Activated CD4-positive, CD25-positive, alpha-beta regulatory T cell treated with anti-CD3 and anti-CD28 coated beads, Interleukin-2, amount 50 U/mL, for 72 hours (primary cell): ENCODE data around the gene PATL1.

ENCODE experiments used
- DNase-seq: peaks from one replicate; pipeline ENCODE4 v3.0.0; 2021

The PATL1 gene

GRCh38 chr11:59614277-59615119 is 54.3 kb downstream of the PATL1 start:
- no peak for DNase-seq

DNA sequence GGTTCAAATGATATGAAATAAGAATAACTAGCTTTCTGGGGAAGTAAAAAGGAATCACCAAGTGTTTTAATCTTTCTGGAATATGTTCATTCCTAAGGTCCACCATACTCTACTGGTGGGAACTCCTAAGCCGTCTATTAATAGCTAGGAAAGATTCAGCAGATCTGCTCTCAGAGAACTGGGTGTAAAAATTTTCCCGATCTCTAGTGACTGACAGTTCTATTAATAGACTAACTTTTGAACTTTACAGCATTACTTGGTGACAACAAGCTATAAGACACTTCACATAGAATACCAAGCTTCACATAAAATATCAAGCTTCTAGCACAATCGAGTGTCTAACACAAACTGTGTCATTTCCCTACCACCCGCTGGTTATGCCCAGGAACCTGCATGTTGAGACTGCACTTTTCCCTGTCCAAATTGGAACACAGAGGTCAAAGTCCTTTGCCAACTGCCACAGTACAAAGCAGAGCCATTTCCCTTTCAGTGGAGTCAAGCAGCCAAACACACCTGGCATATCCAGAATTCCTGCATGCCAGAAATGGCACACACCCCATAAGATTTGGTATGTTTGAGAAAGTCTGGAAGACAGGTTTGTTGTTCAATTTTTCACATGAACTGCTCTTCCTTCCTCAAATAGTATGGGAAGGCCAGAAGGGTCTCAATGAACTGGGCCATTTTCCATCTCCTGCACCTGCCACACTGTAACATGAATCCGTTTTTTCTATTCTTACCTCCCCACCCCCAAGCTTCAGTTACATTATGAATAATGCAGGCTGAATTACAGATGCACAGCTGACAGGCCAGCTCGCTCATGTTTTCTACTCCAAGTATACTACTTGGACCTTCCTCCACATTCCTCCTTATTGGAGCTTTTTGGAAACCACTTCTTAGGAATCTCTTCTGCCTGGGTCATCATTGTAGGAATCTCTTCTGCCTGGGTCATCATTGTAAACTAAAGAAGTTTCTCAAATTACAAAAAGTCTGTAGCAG is 57.0 kb downstream of the PATL1 start:
- no peak for DNase-seq

- no peak for DNase-seq
Observed at GRCh38 chr11:59610289-59610688, 58.5 kb downstream of the PATL1 start.

DNA sequence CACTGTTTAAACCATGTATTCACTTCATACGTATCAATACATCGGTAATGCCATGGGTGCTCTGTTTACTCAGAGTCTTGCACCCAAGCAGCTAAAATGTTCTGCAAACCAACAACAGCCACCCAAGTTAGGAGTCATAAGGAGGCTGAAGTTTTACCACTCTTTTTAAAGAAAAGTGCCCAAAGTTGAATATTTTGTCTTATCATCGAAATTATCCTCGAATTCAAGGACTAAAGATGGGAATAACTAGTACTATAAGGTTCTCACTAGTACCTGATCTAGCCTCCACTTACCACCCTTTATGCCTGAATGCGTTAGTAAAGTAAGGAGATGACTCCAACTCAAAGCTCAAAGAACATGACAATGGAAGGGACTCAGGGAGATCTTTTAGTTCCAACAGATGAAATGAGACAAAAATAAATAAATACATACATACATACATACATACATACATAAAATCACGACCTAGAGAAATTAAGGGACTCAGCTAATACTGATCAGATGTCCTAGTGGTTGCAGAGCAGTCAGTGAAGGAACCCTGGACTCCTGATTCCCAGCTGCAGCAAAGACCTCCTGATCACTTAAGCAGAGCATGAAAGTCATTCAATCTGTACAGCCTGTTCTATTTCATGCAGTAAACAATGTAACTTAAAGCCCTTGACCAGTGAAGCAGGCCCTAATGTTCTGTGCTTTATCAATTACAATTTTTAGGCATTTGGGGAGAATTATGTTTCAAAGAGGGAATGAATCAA is 61.0 kb downstream of the PATL1 start:
- DNase-seq = no peak

DNA sequence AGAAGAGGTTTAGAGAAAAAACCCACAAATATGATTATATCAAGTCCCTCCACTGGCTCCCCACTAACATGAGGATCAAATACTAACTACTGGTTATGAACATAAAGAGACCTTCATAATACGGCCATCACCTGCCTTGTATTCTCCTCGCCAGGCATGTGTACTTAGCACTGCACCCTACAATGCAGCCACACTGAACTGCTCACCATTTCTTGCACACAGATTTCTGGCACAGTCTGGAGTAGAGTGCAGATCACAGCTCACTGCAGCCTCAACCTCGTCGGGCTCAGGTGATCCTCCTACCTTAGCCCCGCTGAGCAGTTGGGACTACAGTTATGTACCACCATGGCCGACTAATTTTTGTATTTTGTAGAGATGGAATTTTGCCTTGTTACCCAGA is 66.4 kb downstream of the PATL1 start:
- DNase-seq = no peak

- no peak for DNase-seq
Observed at GRCh38 chr11:59601788-59602187, 67.0 kb downstream of the PATL1 start.

- DNase-seq = no peak
Observed at GRCh38 chr11:59600636-59601035, 68.2 kb downstream of the PATL1 start.

- DNase-seq = no peak
Observed at GRCh38 chr11:59600234-59600633, 68.6 kb downstream of the PATL1 start.

DNA sequence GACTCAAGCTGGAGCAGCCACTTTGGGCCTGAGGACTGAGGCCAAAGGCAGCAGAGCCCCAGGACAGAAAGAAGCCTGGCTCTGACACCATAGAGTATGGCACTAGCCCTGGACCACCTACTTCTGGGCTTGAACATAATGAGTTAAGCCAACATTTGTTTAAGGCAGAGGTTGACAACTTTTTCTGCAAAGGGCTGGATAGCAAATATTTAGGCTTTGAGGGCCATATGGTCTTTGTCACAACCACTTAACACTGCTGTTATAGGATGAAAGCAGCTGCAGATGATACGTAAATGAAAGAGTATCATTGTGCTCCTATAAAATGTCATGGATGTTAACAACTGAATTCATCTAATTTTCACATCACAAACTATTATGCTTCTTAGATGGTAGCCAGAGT is 69.9 kb downstream of the PATL1 start:
- DNase-seq = no peak
